ENCODE measurements around the gene CSH2.
"Not testable (repeated sequence)": the region's sequence is repeated elsewhere in the genome, so short reads cannot be mapped to it uniquely, and the experiment has no call there.

Gene CSH2

GRCh38 chr17:63850401-63850800 is 23.1 kb downstream of the CSH2 start:
- DNase-seq: no peak

- peak; percentile 97 for DNase-seq
Measured at GRCh38 chr17:63848834-63849689, 24.4 kb downstream of the CSH2 start.

DNA sequence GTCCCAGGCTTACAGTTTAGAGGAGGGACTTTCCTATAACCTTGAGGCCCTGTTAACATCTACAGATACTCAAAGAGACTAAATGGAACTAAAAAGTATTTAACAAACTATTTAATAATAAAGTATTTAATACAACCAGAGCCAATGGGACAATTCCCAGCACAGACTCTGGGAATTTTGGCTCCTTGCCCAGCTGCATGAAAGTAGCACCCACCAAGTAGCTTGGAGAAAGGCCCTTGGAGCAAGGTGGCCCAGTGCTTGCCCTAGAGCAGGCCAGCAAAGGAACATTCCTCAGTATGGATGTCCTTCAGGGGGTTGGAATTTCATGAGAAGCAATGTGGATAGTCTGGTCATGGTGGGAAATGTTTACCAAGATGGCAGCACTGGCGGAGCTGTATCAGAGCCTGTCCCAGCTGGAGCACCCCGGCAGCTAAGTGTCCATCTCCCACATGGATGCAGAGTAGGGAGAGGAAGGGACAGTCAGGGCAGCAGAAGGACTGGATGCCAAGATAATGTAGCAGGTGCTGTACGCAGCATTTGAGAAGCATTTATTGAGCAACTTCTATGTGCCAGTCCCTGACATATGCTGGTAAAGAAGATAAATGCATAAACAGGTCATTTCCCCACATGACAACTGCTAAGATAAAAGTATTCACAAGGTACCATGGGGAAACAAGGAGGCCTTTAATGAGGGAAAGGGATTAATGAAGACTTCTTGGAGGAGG is 25.8 kb downstream of the CSH2 start:
- DNase-seq: no peak

GRCh38 chr17:63845509-63845908 is 28.0 kb downstream of the CSH2 start:
- DNase-seq: no peak

DNA sequence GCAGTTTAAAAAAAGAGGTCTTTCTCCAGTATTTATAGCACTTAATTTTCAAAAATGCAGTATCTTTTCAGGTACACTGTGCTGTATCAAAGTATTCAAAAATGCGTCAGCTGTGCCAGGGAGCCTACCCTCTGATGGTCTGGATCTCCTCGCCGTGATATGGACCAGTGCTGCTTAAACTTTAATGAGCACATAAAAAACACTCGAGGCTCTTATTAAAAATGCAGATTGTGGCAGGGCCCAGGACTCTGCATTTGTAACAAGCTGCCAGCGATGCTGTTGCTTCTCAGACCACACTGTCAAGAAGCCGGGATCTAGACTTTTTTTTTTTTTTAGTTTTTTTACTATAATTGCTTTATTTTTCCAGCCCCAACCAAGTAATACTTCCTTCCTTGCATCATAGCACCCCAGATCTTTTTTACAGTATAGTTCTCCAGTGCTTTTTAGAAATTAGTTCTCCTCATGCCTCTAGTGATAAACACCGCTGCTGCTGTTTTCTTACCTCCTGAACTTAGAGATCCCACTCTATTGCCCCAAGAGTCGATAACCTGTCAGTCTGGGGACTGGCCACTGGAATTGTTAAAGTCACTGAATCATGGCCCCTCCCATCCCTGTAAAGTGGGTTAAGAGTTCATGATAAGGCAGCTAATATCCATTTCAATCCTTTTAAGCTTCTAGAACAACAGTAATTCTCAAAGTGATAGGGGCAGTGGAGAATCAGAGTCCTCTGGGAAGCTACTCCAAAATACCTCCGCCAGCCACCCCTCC is 29.4 kb downstream of the CSH2 start:
- no peak for DNase-seq

DNA sequence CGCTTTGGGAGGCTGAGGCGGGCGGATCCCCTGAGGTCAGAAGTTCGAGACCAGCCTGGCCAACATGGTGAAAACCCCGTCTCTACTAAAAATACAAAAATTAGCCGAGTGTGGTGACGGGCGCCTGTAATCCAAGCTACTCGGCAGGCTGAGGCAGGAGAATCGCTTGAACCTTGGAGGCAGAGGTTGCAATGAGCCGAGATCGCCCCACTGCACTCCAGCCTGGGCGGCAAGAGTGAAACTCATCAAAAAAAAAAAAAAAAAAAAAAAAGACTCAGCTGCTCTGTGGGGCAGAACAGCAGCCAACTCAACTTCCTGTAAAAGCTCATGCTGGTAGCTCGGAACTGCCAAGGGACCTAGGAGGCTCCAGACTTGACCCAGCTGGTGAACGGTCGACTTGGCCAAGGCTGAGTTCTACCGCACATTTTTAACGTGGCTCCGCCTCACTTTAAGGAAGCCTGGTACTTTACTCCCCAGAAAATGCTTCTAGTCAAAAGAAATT is 30.0 kb downstream of the CSH2 start:
- DNase-seq: not testable (repeated sequence)

- DNase-seq: peak; percentile 99
Measured at GRCh38 chr17:63842540-63843386, 30.7 kb downstream of the CSH2 start, which contains the start of gene SMARCD2. SMARCD2 (minus strand) TSS chr17:63842685; CDS start chr17:63842674, 11 bp downstream.

- no peak for DNase-seq
Measured at GRCh38 chr17:63842173-63842539, 31.3 kb downstream of the CSH2 start.

DNA sequence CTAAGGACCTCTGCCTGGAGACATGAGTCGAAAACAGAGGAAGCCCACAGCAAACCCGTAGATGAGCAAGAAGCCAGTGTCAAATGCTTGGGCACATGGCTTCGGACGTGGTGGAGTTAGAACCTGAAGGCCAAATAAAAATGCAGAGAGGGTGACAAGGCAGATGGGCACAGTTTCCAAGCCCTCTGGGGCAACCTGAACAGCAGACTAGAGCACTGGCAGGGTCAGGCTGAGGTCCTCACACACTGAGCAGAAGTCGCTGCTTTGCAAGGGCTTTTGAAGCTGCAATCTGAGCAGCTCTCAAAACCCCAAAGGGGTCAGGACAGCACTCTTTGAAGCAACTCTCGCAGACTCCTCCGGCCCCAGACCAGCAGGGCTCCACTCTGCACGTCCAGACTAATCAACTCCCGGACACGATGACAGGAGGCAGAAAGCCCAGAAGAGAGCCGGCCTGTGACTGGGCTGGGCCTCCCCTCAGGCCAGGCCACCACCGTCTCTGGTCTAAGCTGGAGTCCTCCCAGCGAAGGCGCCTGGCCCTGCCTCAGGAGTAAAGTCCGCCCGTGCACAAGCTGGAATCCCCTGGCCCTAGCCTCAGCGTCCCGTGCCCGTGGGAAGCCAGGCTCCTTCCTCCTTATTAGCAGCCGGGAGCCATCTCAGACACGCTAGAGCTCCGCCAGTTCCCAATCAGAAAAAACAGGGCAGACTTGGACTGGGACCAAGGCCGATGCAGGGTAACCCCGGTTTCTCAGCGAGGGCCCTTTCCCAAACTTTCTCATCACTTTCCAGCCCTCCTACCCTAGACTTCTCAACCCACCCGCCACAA is 31.9 kb downstream of the CSH2 start:
- no peak for DNase-seq

GRCh38 chr17:63840591-63841349 is 32.7 kb downstream of the CSH2 start:
- no peak for DNase-seq

- DNase-seq: no peak
Measured at GRCh38 chr17:63838631-63839171, 34.8 kb downstream of the CSH2 start.

GRCh38 chr17:63837962-63838600 is 35.4 kb downstream of the CSH2 start:
- DNase-seq: no peak

DNA sequence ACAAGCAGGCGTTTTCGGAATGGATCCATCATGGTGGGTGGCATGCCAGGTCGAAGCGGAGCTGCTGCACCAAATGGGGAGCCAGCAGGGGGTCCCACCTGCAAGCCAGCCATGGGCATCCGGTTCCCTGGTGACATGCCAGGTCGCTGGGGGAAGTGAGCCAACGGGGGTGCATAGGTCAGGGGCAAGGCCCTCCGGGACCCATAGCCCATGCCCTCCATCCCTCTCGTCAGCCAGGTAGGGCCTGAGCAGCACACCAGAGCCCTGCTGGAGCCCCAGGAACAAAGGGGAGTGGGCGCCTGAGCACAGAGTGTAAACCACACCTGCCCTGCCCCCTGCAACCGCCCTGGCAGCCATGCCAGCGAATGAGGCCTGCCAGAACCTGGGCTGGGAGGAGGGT is 36.0 kb downstream of the CSH2 start:
- no peak for DNase-seq

DNA sequence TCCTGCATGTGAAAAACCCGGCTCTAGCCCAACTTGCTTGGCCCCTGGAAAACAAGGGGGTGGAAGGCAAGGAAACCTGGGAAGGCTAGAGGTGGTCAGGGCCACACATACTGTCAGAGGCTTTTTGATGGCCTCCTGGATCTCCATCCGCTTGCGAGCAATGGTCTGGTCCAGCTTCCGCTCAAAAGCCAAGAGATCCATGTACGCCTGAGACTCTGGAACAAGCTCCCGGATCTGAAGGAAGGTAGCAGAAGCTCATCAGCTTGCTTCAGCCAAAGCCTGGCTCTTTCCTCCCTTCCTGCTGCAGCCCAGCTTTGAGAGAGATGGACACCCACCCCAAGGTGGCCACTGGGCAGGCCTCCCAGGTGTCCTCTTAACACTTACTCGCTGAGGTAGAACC is 36.7 kb downstream of the CSH2 start:
- DNase-seq: no peak

DNA sequence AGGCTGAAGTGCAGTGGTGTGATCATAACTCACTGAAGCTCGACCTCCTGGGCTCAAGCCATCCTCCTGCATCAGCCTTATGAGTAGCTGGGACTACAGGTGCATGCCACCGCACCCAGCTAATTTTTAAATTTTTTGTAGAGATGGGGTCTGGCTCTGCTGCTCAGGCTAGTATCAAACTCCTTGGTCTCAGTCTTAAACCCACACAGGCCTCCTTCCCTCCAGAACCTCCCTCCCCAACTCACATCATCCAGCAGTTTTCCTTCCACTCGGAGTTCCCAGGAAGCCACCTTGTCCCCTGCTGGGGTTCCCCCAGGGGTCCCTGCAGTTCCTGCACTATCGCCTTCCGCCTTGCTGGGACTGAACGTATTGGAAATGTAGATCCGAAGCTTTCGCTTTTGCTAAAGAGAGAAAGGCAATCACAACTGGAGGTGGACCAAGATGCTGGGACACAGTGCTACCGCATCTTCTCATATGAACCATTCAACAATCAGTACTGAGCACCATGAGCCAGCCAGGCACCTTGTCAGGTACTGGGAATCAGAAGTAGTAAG is 38.2 kb downstream of the CSH2 start:
- no peak for DNase-seq

- peak; percentile 40 for DNase-seq
Measured at GRCh38 chr17:63834431-63835166, 38.9 kb downstream of the CSH2 start.

DNA sequence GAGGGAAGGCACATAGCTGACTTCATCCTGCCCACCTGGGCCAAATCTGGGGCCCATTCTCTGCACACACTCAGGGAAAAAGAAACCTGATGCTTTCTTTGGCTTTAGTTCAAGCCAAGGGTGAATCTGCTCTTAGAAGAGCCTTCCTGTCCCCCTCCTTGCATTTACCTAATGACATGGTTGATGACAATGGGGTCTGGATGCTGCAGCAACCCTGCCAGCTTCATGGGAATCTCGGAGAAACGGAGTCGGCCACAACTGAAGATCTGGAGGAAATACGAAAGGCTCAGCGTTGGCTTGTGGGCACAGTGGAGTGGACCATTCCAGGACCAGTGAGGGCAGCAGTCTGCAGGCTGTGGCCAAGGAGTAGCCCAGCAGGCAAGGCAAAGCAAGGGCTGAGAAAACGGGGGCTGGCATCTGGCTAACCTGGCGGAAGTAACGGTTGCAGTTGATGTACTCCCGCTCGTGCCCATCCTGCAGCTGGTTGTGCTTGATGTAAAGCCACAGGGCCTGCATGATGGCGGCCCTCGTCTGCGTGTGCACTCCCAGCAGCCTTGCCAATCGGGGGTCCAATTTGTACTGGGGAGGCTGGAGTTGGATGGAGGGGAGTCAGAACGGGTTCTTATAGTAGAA is 39.6 kb downstream of the CSH2 start:
- DNase-seq: no peak

Data from stimulated activated CD4-positive, alpha-beta T cell treated with anti-CD3 and anti-CD28 coated beads, Interleukin-4, amount 100 ng/mL, for 1 hour (primary cell).